HL-60 (cell line): Measurements from ENCODE around the gene YPEL5.

Source experiments
- CTCF ChIP-seq: IDR thresholded peaks from one replicate; pipeline ENCODE4 v1.5.1; 2011; ENCODE audit warnings: low read length, control low read depth, inconsistent platforms; ENCODE audit not compliant: insufficient read depth
- POLR2AphosphoS5 ChIP-seq: IDR thresholded peaks from 2 replicates; pipeline ENCODE4 v1.6.1; 2012; ENCODE audit warnings: low read depth

GRCh38 chr2:30201990-30202389 lies 55.2 kb downstream of the YPEL5 start:
- TF ChIP-seq CTCF (no peak), POLR2AphosphoS5 (no peak)
